ENCODE measurements around the gene ASXL2.

DNA sequence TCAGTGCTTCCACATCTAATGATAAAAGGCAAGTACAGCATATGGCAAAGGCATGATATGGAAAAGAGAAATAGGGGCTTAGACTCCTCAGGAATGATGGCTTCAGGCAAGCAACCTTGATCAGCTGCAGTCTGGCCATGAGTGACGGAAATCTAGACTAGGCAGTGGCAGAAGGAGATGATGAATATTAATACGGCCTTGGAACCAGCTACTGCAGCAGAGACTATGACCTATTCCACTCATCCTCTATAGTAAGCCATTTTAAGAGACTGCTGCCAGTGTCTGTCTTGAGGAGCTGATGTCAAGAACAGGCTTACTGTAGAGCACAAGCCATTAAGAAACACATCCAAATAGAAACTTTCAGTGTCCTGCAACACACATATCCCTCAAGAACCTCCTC lies 23.7 kb downstream of the ASXL2 start:
- TF ChIP-seq, protein P1, sequence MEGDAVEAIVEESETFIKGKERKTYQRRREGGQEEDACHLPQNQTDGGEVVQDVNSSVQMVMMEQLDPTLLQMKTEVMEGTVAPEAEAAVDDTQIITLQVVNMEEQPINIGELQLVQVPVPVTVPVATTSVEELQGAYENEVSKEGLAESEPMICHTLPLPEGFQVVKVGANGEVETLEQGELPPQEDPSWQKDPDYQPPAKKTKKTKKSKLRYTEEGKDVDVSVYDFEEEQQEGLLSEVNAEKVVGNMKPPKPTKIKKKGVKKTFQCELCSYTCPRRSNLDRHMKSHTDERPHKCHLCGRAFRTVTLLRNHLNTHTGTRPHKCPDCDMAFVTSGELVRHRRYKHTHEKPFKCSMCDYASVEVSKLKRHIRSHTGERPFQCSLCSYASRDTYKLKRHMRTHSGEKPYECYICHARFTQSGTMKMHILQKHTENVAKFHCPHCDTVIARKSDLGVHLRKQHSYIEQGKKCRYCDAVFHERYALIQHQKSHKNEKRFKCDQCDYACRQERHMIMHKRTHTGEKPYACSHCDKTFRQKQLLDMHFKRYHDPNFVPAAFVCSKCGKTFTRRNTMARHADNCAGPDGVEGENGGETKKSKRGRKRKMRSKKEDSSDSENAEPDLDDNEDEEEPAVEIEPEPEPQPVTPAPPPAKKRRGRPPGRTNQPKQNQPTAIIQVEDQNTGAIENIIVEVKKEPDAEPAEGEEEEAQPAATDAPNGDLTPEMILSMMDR (IDR thresholded peaks at IDR 0.05) = no peak
- TF ChIP-seq POLR2AphosphoS5 (IDR thresholded peaks at IDR 0.05) = no peak

Data from suprapubic skin (tissue), 3 donors.